ENCODE results near the gene RASL12.

DNA sequence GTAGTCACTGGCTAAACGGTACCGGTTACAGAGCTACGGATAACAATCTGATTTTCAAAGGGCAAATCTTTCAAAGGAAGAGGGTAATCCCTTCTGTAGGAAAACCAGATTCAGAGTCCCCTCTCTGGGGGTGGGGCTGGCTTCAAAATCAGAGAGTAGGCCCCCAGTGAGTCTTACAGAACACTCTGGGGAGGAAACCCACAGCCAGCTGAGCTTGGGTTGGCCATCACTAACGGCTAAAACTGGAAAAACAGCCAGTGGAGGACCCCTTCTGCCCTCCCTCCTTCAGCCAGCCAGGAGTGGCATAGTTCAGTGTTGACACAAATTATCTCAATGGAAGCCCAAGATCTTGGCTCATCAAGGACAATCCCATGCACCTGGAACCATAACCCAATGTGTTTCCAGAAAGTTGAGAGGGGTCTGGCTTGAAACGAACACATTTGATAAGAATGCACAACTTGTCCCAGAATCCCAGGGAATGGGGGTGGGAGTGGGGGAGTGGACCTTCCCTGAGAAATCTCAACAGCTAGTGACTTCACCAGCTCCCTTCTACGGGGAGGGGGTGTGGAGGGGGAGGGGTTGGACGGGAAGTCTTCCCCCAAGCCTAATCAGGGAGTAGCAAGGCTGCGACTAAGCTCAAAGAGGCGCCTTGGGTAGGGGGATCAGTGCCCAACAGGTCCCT lies 1.0 kb downstream of the RASL12 start:
- TF ChIP-seq, protein P1, sequence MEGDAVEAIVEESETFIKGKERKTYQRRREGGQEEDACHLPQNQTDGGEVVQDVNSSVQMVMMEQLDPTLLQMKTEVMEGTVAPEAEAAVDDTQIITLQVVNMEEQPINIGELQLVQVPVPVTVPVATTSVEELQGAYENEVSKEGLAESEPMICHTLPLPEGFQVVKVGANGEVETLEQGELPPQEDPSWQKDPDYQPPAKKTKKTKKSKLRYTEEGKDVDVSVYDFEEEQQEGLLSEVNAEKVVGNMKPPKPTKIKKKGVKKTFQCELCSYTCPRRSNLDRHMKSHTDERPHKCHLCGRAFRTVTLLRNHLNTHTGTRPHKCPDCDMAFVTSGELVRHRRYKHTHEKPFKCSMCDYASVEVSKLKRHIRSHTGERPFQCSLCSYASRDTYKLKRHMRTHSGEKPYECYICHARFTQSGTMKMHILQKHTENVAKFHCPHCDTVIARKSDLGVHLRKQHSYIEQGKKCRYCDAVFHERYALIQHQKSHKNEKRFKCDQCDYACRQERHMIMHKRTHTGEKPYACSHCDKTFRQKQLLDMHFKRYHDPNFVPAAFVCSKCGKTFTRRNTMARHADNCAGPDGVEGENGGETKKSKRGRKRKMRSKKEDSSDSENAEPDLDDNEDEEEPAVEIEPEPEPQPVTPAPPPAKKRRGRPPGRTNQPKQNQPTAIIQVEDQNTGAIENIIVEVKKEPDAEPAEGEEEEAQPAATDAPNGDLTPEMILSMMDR (IDR thresholded peaks at IDR 0.05) = no peak
- peak in 1 of 2 donors; percentile 9 for TF ChIP-seq POLR2A (IDR thresholded peaks at IDR 0.05)
